Fibroblast of lung (primary cell): Measurements from ENCODE around the gene DBNL. TPM values are rescaled to one million over a fixed set of nuclear protein-coding genes. Genes with fewer than 3 reads are reported as not detected.

Experiments
- DNase-seq, 2 donors: peaks; one replicate each; pipeline versions ENCODE4 v3.0.0 to v3.0.0-alpha.2; 2010; ENCODE audit warnings: low read depth in 2 of 2
- H2AFZ ChIP-seq: 2 replicates; pipeline ENCODE4 v1.5.1; 2012; ENCODE audit warnings: low read length, control low read depth, inconsistent platforms
- H3K27ac ChIP-seq: 2 replicates; pipeline ENCODE4 v1.5.1; 2011; ENCODE audit warnings: low read length, control low read depth; ENCODE audit not compliant: insufficient read depth
- H3K27me3 ChIP-seq: 2 replicates; pipeline ENCODE4 v1.5.1; 2011; ENCODE audit warnings: mild to moderate bottlenecking, low read length; ENCODE audit not compliant: control insufficient read depth, insufficient read depth
- H3K36me3 ChIP-seq: 2 replicates; pipeline ENCODE4 v1.5.1; 2011; ENCODE audit warnings: low read length; ENCODE audit not compliant: control insufficient read depth, insufficient read depth
- H3K4me1 ChIP-seq: 2 replicates; pipeline ENCODE4 v1.5.1; 2011; ENCODE audit warnings: low read length; ENCODE audit not compliant: control insufficient read depth, insufficient read depth; ENCODE audit errors: extremely low read depth
- H3K4me2 ChIP-seq: 2 replicates; pipeline ENCODE4 v1.5.1; 2011; ENCODE audit warnings: low read length, control low read depth; ENCODE audit not compliant: insufficient read depth; ENCODE audit errors: extremely low read depth
- H3K4me3 ChIP-seq, 4 experiments: fragments of 200-600 bp in 1 of 4; sonication (generic) in 1 of 4; replicated peaks in 1 of 4; 2 replicates each; pipeline ENCODE4 v1.5.1; 2011 to 2016; ENCODE audit warnings: low read length in 4 of 4, low read depth in 3 of 4, mild to moderate bottlenecking in 3 of 4, control low read depth in 2 of 4, inconsistent platforms in 1 of 4, mixed read lengths in 1 of 4; ENCODE audit not compliant: insufficient read depth in 1 of 4; ENCODE audit errors: control extremely low read depth in 1 of 4
- H3K79me2 ChIP-seq: 2 replicates; pipeline ENCODE4 v1.5.1; 2012; ENCODE audit warnings: mild to moderate bottlenecking, low read length, inconsistent platforms; ENCODE audit not compliant: control insufficient read depth, insufficient read depth
- H3K9ac ChIP-seq: 2 replicates; pipeline ENCODE4 v1.5.1; 2011; ENCODE audit warnings: mild to moderate bottlenecking, low read length, control low read depth; ENCODE audit not compliant: insufficient read depth
- H3K9me3 ChIP-seq: 2 replicates; pipeline ENCODE4 v1.5.1; 2012; ENCODE audit warnings: low read depth, low read length; ENCODE audit not compliant: control insufficient read depth, insufficient read depth
- H4K20me1 ChIP-seq: 2 replicates; pipeline ENCODE4 v1.5.1; 2011; ENCODE audit warnings: low read length; ENCODE audit not compliant: control insufficient read depth, insufficient read depth; ENCODE audit errors: extremely low read depth
- CTCF ChIP-seq, 2 donors: IDR thresholded peaks in 1 of 2; conservative IDR thresholded peaks in 1 of 2; 1 replicate in 1 of 2; 2 replicates in 1 of 2; pipeline ENCODE4 v1.5.1; 2011 to 2012; ENCODE audit warnings: low read length in 2 of 2, control low read depth in 1 of 2, inconsistent platforms in 1 of 2, low read depth in 1 of 2, mild to moderate bottlenecking in 1 of 2
- EZH2 ChIP-seq: IDR thresholded peaks from 2 replicates; pipeline ENCODE4 v1.5.1; 2012; ENCODE audit warnings: low read length, control low read depth, mild to moderate bottlenecking; ENCODE audit errors: missing control alignments
- polyA plus RNA-seq, 2 donors: library from polyadenylated mRNA; depleted of rRNA in 1 of 2; stranded (reverse) in 1 of 2; unstranded in 1 of 2; fragments of >200 nt; gene quantifications; 2 replicates each; pipeline ENCODE4 v1.2.1, GENCODE V29; 2011 to 2012; ENCODE audit warnings: missing spikeins in 1 of 2
- total RNA-seq: library from RNA; depleted of rRNA; stranded (reverse); fragments of >200 nt; gene quantifications from 2 replicates; pipeline ENCODE4 v1.2.1, GENCODE V29; 2014

The DBNL gene
- total and polyA plus RNA-seq, 2 donors (not counting 1 experiment from before 2014, with no cell fraction given): 86.4 to 88.2 TPM

- Histone ChIP-seq H3K79me2 (peaks cover 1% of the 10 kb centered on the region), H3K27ac (no peak overlapping the region), H2AFZ (no peak overlapping the region), H3K9me3 (no peaks in the 10 kb centered on the region), H3K4me2 (no peak overlapping the region), H3K4me3 (no peak overlapping the region), H3K36me3 (peaks cover 35% of the 10 kb centered on the region), H3K9ac (no peak overlapping the region), H3K27me3 (no peaks in the 10 kb centered on the region), H4K20me1 (no peaks in the 10 kb centered on the region), H3K4me1 (no peaks in the 10 kb centered on the region)
- TF ChIP-seq CTCF (conservative IDR thresholded peaks at IDR 0.05 in 1 of 2, IDR thresholded peaks at IDR 0.05 in 1 of 2; ENCODE audit: low read depth in 1 of 2, low read length in 2 of 2): no peak
- no peak for TF ChIP-seq EZH2
- no peak for DNase-seq
Measured at GRCh38 chr7:44059219-44060090, 15.0 kb downstream of the DBNL start.

GRCh38 chr7:44060091-44060947 lies 15.8 kb downstream of the DBNL start:
- no peak overlapping the region for H3K4me3 ChIP-seq
- no peak overlapping the region for H3K9ac ChIP-seq
- H3K27ac ChIP-seq: no peak overlapping the region
- peaks cover 33% of the 10 kb centered on the region for H3K36me3 ChIP-seq
- no peaks in the 10 kb centered on the region for H4K20me1 ChIP-seq
- H3K27me3 ChIP-seq: no peaks in the 10 kb centered on the region
- H3K4me1 ChIP-seq: no peaks in the 10 kb centered on the region
- peaks cover 1% of the 10 kb centered on the region for H3K79me2 ChIP-seq
- H3K9me3 ChIP-seq: no peaks in the 10 kb centered on the region
- H3K4me2 ChIP-seq: no peak overlapping the region
- no peak for DNase-seq
- TF ChIP-seq CTCF (conservative IDR thresholded peaks at IDR 0.05 in 1 of 2, IDR thresholded peaks at IDR 0.05 in 1 of 2; ENCODE audit: low read depth in 1 of 2, low read length in 2 of 2) (no peak), EZH2 (no peak)
- no peak overlapping the region for H2AFZ ChIP-seq
